HL-60/S4 treated with retinoic acid at 250 ng/mL for 4 days and 3 days (cell line): Measurements from ENCODE around the gene USP32.

Experiments
- in situ Hi-C: fragments of 300-500 bp; cut with MboI; formaldehyde crosslinking; loops from 2 replicates; pipeline ENCODE4 v1.7.0; 2022; ENCODE audit warnings: low sequenced_read_pairs

The USP32 gene

GRCh38 chr17:60161598-60162330, 230.2 kb downstream of the USP32 start:
- in situ Hi-C loops = no loop called here

- in situ Hi-C loops = no loop called here
These were observed 231.0 kb downstream of the USP32 start for GRCh38 chr17:60160829-60161501.

- in situ Hi-C loops = no loop called here
These were observed 232.5 kb downstream of the USP32 start for GRCh38 chr17:60159479-60159866.

- in situ Hi-C loops = no loop called here
These were observed 233.0 kb downstream of the USP32 start for GRCh38 chr17:60158751-60159478.

GRCh38 chr17:60157487-60158040, 234.4 kb downstream of the USP32 start:
- in situ Hi-C loops = no loop called here

- in situ Hi-C loops = no loop called here
These were observed 235.2 kb downstream of the USP32 start for GRCh38 chr17:60156746-60157145.

- in situ Hi-C loops = no loop called here
These were observed 236.1 kb downstream of the USP32 start for GRCh38 chr17:60155815-60156214.

- in situ Hi-C loops = no loop called here
These were observed 236.5 kb downstream of the USP32 start for GRCh38 chr17:60155427-60155814.

- in situ Hi-C loops = no loop called here
These were observed 237.1 kb downstream of the USP32 start for GRCh38 chr17:60154616-60155426.

GRCh38 chr17:60153606-60154390, 238.1 kb downstream of the USP32 start:
- in situ Hi-C loops = no loop called here

GRCh38 chr17:60151355-60151754, 240.6 kb downstream of the USP32 start:
- in situ Hi-C loops = no loop called here

- in situ Hi-C loops = loop anchor here (25.0 kb wide), 2 partner anchors 262 to 487 kb away; partner anchors contain the start of gene CHCT1
These were observed 242.0 kb downstream of the USP32 start, which contains the start of gene CA4 for GRCh38 chr17:60149691-60150582. CA4 (plus strand) TSS chr17:60149973; CDS start chr17:60150035, 62 bp downstream.

- in situ Hi-C loops = loop anchor here (25.0 kb wide), 2 partner anchors 264 to 489 kb away; partner anchors contain the start of gene CHCT1
These were observed 243.6 kb downstream of the USP32 start for GRCh38 chr17:60148373-60148772.

- in situ Hi-C loops = loop anchor here (25.0 kb wide), 2 partner anchors 265 to 490 kb away; partner anchors contain the start of gene CHCT1
These were observed 244.2 kb downstream of the USP32 start for GRCh38 chr17:60147553-60148223.

GRCh38 chr17:60146206-60146605, 245.7 kb downstream of the USP32 start:
- in situ Hi-C loops = loop anchor here (25.0 kb wide), 2 partner anchors 266 to 491 kb away; partner anchors contain the start of gene CHCT1

- in situ Hi-C loops = loop anchor here (25.0 kb wide), 2 partner anchors 267 to 492 kb away; partner anchors contain the start of gene CHCT1
These were observed 246.7 kb downstream of the USP32 start for GRCh38 chr17:60145006-60145935.
